Measurements from ENCODE around the gene CFAP54.

DNA sequence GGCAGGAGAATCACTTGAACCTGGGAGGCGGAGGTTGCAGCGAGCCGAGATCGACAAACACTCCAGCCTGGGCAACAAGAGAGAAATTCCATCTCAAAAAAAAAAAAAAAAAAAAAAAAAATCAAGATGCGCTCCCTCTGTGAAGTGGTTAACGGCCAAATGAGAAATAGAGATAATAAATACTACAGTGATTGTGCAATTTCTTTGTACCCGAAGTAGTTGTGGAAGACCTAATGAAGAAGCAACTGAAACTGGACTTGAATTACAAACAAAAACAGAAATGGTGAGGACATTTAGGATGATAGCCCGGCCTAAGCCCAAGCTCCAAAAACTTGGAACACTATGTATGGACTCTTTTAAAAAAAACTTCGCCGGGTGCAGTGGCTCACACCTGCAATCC is 45.0 kb upstream of the CFAP54 start:
- TF ChIP-seq POLR2AphosphoS5 (IDR thresholded peaks at IDR 0.05) (no peak), POLR2A (IDR thresholded peaks at IDR 0.05) (no peak), EP300 (IDR thresholded peaks at IDR 0.05) (no peak)
- TF ChIP-seq, protein P1, sequence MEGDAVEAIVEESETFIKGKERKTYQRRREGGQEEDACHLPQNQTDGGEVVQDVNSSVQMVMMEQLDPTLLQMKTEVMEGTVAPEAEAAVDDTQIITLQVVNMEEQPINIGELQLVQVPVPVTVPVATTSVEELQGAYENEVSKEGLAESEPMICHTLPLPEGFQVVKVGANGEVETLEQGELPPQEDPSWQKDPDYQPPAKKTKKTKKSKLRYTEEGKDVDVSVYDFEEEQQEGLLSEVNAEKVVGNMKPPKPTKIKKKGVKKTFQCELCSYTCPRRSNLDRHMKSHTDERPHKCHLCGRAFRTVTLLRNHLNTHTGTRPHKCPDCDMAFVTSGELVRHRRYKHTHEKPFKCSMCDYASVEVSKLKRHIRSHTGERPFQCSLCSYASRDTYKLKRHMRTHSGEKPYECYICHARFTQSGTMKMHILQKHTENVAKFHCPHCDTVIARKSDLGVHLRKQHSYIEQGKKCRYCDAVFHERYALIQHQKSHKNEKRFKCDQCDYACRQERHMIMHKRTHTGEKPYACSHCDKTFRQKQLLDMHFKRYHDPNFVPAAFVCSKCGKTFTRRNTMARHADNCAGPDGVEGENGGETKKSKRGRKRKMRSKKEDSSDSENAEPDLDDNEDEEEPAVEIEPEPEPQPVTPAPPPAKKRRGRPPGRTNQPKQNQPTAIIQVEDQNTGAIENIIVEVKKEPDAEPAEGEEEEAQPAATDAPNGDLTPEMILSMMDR (IDR thresholded peaks at IDR 0.05) = no peak

Measured in suprapubic skin (tissue), 4 donors.